CD4-positive, alpha-beta T cell treated with Interleukin-1 beta for 1 hour (primary cell): ENCODE data around the gene PAQR4.

Experiments
- DNase-seq, 2 donors: peaks; one replicate each; pipeline ENCODE4 v3.0.0-alpha.2; 2020 to 2022

PAQR4 gene

DNA sequence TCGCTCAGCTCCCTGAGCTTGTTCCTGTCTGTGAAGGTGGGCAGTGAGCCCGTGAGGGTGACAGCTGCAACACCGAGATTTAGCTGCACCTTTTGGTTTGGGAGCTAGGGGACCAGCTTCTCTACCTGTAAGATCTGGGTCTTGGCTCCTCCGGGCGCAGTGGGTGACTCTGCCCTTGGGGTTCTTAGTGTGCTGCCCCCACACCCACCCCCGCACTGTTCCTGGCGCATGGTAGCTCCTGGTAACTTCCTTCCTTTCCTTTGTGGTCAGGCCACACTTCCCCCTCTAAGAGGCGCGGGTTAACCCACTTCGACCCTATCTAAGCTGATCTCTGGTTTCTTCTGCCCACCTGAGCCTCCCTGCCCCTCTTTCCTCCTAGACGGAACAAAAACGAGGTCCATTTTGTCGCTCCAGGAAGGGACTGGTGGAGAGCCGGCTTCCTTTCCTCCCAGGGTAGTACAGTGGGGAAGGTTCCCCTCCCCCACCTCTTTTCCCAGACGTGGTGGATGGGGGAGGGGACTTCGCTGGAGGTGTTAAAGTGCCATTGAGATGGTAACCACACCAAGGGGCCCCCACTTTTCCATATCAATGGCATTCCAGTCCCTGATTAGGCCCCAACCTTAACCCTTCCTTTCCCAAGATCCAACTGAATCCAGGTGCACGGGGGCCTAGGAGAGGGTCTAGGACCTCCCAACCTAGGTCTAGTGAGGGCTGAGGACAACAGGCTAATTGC lies 39.0 kb downstream of the PAQR4 start:
- peak; percentile 31 to 35 for DNase-seq

DNA sequence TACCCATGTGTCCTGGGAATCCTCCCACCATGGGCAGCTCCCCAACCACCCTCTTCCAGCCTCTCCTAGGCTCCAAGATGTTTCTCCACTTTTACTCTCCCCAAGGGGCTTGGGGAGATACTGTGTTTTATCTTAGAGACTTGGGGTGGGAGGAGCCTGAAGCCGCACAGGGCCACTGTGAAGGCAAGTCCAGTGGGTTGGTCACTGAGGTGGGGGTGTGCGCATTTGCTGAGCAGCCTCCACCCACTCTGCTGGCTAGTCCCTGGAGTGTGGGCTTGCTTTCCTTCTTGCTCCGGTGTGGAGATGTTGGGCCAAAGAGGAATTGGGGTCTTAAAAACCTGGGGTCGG lies 39.5 kb downstream of the PAQR4 start:
- DNase-seq = no peak

DNA sequence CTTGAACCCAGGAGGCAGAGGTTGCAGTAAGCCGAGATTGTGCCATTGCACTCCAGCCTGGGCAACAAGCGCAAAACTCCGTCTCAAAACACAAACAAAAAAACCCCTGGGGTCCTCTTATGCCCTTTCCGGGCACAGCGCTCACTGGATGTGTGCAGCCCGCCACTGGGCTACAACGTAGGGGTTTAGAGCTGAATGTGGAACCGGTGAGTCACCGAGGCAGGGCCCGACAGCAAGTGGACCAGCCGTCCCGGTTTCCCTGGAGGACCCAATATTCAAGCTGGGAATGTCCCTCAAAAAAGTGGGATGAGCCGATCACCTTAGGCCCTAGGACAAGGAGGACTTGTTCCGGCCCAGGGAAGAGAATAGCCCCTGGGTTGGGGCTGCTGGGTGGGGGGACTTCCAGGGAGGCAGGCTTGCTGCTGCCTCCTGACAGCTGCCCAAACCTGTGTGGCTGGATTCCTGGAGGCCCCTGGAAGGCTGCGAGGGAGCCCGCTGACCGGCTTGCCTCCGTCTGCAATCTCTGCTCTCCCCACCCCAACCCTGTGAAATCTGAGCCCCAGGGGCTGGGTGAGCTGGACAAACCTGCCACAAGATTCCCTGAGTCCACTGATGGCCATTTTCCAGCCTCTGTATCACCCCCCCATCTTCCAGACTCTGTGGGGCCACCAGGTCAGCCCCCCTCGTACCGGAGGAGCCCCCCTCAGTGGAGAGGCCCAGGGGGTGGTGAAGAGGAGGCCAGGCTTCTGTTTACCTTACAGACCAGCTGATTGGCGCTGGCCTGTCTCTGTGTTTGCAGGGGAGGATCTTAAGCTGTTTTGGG lies 40.6 kb downstream of the PAQR4 start:
- no peak for DNase-seq

DNA sequence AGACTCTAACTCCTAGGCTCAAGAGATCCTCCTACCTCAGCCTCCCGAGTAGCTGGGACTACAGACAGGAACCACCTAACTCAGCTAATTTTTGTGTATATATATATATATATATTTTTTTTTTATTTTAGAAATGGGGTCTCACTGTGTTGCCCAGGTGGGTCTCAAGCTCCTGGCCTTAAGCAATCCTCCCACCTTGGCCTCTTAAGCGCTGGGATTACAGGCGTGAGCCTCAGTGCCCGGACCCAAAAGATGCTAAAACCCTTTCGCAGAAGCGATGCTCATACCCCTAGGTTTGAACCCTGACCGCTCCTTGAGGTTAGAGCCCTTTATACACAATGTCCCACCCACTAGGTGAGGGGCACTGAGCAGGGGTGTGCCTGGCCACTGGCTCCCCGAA lies 41.4 kb downstream of the PAQR4 start:
- DNase-seq = no peak

DNA sequence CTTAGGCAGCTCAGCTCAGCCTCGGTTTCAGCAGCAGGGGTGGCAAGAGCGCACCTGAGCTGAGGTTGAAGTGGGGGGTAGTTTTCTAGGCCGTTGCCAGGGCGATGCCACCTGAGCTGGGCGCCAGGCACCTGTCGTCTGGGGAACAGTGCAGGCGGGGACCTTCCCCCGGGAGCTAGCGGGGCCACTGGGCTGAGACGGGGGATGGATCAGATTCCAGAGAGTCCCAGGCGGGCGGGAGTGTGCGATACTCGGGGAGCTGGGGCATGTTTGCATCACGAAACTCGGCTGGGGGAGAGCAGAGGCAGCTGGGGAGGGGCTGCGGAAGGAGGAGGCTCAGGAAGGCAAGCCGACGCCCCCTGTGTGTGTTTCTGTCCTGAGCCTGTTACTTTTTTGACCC lies 43.1 kb downstream of the PAQR4 start:
- DNase-seq = no peak

- no peak for DNase-seq
Observed at GRCh38 chr16:3012828-3013420, 43.8 kb downstream of the PAQR4 start, which contains the start of gene CLDN9. TSS of gene CLDN9 (plus strand) at chr16:3012923. CDS start at chr16:3013363, 440 bp downstream.

DNA sequence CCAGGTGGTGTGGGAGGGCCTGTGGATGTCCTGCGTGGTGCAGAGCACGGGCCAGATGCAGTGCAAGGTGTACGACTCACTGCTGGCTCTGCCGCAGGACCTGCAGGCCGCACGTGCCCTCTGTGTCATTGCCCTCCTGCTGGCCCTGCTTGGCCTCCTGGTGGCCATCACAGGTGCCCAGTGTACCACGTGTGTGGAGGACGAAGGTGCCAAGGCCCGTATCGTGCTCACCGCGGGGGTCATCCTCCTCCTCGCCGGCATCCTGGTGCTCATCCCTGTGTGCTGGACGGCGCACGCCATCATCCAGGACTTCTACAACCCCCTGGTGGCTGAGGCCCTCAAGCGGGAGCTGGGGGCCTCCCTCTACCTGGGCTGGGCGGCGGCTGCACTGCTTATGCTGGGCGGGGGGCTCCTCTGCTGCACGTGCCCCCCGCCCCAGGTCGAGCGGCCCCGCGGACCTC lies 44.4 kb downstream of the PAQR4 start:
- no peak for DNase-seq

DNA sequence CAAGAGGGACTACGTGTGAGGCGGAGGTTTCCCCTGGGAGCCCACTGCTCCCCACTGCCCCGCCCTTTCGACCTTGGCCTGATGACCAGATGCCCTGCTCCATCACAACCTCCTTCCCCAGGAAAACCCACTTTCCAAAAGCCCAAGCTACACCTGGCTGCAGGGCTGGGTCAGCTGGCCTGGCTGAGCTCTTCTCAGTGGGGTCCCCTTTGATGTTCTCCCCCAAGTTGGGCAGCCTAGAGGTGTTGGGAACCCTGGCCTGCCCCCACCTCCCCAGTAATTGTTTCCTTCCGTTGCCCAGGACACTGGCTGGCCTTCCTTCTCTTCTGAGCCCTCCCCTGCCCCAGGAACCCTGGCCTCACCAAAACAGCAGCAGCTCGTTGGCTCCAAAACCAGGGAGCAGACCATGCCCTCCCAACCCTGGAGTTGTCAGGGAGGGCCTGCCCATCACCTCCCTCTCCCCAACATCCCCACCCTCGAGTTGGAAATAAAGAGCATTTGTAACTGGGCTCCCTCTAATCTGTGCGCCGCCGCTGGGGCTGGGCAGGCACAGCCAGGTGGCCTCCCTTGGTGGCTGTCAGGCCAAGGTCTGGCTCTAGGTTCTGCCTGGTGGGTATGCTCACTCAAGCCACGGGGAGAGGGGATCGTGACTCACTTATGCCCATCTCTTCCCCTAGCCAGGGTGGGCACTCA lies 45.0 kb downstream of the PAQR4 start:
- no peak for DNase-seq

GRCh38 chr16:3014971-3015370 lies 45.8 kb downstream of the PAQR4 start:
- no peak for DNase-seq

- no peak for DNase-seq
Observed at GRCh38 chr16:3015865-3016521, 46.8 kb downstream of the PAQR4 start.

GRCh38 chr16:3017344-3017743 lies 48.2 kb downstream of the PAQR4 start:
- DNase-seq = no peak

DNA sequence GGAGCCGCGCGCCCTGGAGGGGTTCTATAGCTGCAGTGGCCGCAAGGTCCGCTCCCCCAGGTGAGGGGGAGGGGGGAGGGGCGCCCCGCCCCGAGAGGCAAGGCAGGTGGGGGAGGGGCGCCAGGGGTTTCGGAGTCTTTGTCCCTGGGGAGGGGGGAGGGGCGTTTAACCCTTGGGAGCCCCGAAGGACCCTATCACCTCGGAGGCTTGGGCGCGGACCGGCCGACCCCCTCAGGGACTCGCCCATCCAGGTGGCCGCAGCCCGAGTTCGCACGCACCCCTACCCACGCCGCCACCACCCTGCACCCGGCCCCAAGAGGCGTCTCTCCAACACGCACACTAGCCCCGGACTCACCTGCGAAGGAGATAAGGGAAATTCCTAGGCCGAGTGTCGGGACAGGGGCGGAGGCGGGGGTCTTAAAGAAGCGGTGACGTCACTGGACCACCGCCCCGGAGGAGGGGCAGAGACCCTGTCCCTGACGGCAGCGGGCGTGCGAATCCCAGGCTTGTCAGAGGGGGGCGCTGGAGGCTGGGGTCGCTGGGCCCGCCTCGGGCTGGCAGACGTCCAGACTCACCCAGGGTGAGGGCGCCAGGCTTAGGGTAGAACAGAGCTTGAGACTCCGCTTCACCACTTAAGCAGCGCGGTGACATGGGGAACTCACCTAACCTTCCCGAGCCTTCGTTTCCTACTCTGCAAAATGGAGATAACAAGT lies 48.8 kb downstream of the PAQR4 start, which contains the start of gene CLDN6:
CLDN6 (minus strand) TSS at position 390 of the 713 bp plus-strand sequence. CDS start 2,162 bp downstream, outside the sequence.
- DNase-seq = no peak

DNA sequence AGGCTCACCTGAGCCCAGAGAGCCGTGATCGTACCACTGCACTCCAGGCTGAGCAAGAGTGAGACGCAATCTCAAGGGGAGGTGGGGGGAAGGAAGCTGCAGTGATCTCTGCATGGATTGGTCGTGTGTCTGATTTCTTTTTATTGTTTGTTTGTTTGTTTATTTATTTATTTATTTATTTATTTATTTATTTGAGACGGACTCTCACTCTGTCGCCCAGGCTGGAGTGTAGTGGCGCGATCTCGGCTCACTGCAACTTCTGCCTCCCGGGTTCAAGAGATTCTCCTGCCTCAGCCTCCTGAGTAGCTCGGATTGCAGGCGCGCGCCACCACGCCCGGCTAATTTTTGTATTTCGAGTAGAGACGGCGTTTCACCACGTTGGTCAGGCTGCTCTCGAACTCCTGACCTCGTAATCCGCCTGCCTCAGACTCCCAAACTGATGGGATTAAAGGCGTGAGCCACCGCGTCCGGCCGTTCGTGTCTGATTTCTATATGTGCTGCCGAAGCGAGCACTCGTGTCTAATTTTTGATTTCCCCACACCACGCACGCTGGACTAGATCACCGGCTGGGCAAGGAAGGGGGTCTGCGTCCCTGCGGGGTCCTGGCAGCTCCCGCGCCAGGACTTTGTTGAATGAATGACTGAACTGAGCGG lies 50.6 kb downstream of the PAQR4 start:
- no peak for DNase-seq

GRCh38 chr16:3020247-3020603 lies 51.1 kb downstream of the PAQR4 start, which contains the start of gene TNFRSF12A:
TSS of gene TNFRSF12A (plus strand) at chr16:3020368. CDS start at chr16:3020398, 30 bp downstream.
- peak; percentile 76 to 77 for DNase-seq

DNA sequence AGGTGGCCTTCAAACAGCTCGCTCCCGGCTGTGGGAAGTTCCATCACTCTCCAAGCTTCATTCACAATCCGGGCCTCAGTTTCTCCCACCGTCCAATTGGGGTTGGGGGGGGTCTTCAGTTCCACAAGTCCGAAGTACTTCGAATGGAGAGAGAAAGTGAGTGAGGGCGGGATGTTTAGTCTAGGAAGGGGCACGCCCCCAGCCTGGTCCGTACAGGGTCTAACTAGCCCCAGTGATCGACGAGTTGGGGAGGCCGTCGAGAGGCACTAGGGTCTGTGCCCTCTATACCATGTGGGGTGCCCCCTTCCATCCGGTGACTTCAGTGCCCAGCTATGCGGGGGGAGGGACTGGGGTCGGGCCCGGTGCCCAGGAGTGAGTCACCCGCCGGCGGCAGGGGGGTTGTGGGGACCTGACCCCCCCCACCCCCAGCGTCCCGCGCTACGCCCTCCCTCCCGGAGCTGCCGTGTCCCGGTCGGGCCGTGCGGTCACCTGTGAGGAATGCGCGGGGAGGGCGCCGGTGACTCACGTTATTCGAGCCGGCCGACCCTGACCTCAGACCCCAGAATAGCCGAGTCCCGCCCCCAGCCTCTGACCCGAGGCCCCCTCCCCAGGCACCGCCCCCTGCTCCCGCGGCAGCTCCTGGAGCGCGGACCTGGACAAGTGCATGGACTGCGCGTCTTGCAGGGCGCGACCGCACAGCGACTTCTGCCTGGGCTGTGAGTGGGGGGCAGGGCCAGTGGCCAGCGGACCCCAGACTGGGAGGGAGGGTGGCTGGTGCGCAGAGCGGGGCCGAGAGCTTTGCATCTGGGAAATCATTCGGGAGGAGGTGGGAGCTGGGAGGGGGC lies 51.7 kb downstream of the PAQR4 start:
- peak; percentile 62 to 68 for DNase-seq

DNA sequence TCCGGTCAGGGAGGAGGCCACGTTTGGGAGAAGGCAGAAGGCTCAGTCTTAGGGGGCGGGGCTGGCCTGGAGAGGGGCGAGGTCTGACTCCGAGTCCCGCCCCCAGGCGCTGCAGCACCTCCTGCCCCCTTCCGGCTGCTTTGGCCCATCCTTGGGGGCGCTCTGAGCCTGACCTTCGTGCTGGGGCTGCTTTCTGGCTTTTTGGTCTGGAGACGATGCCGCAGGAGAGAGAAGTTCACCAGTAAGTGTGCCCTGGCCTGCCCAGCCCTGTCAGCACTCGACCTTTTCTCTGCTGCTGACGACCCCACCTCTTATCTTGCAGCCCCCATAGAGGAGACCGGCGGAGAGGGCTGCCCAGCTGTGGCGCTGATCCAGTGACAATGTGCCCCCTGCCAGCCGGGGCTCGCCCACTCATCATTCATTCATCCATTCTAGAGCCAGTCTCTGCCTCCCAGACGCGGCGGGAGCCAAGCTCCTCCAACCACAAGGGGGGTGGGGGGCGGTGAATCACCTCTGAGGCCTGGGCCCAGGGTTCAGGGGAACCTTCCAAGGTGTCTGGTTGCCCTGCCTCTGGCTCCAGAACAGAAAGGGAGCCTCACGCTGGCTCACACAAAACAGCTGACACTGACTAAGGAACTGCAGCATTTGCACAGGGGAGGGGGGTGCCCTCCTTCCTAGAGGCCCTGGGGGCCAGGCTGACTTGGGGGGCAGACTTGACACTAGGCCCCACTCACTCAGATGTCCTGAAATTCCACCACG lies 52.5 kb downstream of the PAQR4 start:
- peak; percentile 65 to 67 for DNase-seq

DNA sequence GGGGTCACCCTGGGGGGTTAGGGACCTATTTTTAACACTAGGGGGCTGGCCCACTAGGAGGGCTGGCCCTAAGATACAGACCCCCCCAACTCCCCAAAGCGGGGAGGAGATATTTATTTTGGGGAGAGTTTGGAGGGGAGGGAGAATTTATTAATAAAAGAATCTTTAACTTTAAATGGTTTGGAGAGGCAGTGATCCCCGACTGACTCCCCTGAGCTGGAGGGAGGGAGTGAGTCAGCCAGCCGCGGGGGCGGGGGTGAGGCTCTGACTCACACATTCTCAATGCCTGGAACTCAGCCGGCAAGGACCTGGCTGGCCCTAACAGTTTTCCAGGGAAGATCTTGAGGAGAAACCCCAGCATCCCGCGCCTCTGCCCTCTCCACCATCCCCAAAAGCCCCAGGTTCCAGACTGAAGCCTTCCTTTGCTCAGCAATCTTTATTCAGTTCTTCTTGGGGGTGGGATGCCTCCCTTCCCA lies 53.1 kb downstream of the PAQR4 start:
- DNase-seq = peak; percentile 61 to 73

- DNase-seq = no peak
Observed at GRCh38 chr16:3022684-3023414, 53.7 kb downstream of the PAQR4 start.
